ENCODE data around the gene WDR5B.

DNA sequence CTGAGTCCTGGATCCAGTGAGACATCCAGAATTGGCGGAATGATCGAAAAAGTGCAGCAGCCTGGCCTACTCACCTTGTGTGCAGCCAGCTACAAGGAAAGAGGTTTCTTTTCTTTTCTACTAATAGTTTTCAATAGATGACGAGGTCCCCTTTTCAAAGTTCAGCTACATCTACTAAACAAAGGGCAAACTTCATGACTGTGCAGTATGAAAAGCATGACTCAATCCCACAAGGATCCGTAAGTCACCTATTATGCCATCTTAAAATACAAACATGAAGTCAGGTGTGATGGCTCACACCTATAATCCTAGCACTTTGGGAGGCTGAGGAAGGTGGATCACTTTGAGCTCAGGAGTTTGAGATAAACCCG is 49.5 kb downstream of the WDR5B start:
- TF ChIP-seq EP300 (conservative IDR thresholded peaks at IDR 0.05; ENCODE audit: poor library complexity, severe bottlenecking) (no peak), SMC3 (conservative IDR thresholded peaks at IDR 0.05; ENCODE audit: poor library complexity) (no peak), TAF1 (IDR thresholded peaks at IDR 0.05; ENCODE audit: low read depth) (no peak), EZH2 (IDR thresholded peaks at IDR 0.05; ENCODE audit: borderline replicate concordance, insufficient read depth, low read length, poor library complexity, severe bottlenecking) (no peak), POLR2AphosphoS5 (IDR thresholded peaks at IDR 0.05) (no peak), MXI1 (conservative IDR thresholded peaks at IDR 0.05; ENCODE audit: poor library complexity, severe bottlenecking) (no peak)
- TF ChIP-seq, protein P1, sequence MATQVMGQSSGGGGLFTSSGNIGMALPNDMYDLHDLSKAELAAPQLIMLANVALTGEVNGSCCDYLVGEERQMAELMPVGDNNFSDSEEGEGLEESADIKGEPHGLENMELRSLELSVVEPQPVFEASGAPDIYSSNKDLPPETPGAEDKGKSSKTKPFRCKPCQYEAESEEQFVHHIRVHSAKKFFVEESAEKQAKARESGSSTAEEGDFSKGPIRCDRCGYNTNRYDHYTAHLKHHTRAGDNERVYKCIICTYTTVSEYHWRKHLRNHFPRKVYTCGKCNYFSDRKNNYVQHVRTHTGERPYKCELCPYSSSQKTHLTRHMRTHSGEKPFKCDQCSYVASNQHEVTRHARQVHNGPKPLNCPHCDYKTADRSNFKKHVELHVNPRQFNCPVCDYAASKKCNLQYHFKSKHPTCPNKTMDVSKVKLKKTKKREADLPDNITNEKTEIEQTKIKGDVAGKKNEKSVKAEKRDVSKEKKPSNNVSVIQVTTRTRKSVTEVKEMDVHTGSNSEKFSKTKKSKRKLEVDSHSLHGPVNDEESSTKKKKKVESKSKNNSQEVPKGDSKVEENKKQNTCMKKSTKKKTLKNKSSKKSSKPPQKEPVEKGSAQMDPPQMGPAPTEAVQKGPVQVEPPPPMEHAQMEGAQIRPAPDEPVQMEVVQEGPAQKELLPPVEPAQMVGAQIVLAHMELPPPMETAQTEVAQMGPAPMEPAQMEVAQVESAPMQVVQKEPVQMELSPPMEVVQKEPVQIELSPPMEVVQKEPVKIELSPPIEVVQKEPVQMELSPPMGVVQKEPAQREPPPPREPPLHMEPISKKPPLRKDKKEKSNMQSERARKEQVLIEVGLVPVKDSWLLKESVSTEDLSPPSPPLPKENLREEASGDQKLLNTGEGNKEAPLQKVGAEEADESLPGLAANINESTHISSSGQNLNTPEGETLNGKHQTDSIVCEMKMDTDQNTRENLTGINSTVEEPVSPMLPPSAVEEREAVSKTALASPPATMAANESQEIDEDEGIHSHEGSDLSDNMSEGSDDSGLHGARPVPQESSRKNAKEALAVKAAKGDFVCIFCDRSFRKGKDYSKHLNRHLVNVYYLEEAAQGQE (IDR thresholded peaks at IDR 0.05; ENCODE audit: borderline replicate concordance) = no peak
- TF ChIP-seq, protein P2, sequence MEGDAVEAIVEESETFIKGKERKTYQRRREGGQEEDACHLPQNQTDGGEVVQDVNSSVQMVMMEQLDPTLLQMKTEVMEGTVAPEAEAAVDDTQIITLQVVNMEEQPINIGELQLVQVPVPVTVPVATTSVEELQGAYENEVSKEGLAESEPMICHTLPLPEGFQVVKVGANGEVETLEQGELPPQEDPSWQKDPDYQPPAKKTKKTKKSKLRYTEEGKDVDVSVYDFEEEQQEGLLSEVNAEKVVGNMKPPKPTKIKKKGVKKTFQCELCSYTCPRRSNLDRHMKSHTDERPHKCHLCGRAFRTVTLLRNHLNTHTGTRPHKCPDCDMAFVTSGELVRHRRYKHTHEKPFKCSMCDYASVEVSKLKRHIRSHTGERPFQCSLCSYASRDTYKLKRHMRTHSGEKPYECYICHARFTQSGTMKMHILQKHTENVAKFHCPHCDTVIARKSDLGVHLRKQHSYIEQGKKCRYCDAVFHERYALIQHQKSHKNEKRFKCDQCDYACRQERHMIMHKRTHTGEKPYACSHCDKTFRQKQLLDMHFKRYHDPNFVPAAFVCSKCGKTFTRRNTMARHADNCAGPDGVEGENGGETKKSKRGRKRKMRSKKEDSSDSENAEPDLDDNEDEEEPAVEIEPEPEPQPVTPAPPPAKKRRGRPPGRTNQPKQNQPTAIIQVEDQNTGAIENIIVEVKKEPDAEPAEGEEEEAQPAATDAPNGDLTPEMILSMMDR (IDR thresholded peaks at IDR 0.05; ENCODE audit: poor library complexity, severe bottlenecking) = no peak

All from neural cell (in vitro differentiated cells).